Endometrial microvascular endothelial cells (primary cell): ENCODE results near the gene CFAP74. TPM values are rescaled to one million over a fixed set of nuclear protein-coding genes. Genes with fewer than 3 reads are reported as not detected.
"Not testable (repeated sequence)": the region's sequence is repeated elsewhere in the genome, so short reads cannot be mapped to it uniquely, and the experiment has no call there.

Source experiments
- in situ Hi-C: cut with HindIII; loops from 2 replicates; pipeline ENCODE4 v1.10.0; 2017; ENCODE audit warnings: low sequenced_read_pairs, low pct_unique_long_range_greater_than_20kb; ENCODE audit errors: inconsistent ontology term
- total RNA-seq: library from RNA; depleted of rRNA; stranded (reverse); fragments of >200 nt; gene quantifications from one replicate; pipeline ENCODE4 v1.2.3, GENCODE V29; 2015; ENCODE audit errors: inconsistent ontology term

The CFAP74 gene
- total RNA-seq, 1 donor from 2014 or later: not detected

DNA sequence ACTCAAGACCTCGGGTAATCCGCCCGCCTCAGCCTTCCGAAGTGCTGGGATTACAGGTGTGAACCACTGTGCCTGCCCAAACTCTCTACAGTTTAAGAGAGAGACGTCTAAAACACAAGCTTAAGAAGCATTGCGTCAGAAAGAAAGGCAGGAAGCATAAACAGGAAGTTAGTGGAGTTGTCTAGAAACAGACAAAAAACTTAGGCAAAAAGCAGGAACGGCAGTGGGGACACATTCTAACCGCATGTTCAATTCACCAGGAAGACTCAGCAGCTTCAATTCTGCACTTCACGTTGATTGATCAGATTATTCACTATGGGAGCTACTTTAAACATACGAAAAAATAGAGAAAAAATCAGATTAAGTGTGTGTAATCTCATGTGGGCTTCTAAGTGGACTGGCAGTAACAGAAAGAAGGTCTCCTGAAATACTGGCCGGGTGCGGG lies 7.4 kb downstream of the CFAP74 start:
- in situ Hi-C loops: no loop called here

DNA sequence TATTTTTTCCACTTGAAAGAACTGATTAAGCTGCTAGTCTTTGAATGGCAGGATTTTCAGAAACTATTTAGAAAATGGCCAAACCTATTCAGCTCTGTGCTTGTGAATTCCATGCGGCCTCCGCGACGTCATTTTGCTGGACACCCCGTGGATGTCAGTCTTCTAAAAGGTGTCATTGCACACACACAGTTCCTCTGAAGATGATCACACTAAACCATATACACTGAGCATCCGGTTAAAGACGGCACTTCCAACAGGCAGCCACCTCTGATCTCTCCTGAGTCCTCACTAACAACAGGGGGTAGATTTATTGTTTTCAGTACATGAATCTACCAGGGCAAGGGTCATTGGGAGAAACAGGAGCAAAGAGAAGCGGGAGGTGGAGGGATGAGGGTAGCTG lies 9.1 kb downstream of the CFAP74 start:
- in situ Hi-C loops: no loop called here

GRCh38 chr1:1990222-1990621 lies 13.4 kb downstream of the CFAP74 start:
- in situ Hi-C loops: no loop called here

- in situ Hi-C loops: no loop called here
These were observed 13.8 kb downstream of the CFAP74 start for GRCh38 chr1:1989789-1990188.

GRCh38 chr1:1989102-1989542 lies 14.5 kb downstream of the CFAP74 start:
- in situ Hi-C loops: no loop called here

DNA sequence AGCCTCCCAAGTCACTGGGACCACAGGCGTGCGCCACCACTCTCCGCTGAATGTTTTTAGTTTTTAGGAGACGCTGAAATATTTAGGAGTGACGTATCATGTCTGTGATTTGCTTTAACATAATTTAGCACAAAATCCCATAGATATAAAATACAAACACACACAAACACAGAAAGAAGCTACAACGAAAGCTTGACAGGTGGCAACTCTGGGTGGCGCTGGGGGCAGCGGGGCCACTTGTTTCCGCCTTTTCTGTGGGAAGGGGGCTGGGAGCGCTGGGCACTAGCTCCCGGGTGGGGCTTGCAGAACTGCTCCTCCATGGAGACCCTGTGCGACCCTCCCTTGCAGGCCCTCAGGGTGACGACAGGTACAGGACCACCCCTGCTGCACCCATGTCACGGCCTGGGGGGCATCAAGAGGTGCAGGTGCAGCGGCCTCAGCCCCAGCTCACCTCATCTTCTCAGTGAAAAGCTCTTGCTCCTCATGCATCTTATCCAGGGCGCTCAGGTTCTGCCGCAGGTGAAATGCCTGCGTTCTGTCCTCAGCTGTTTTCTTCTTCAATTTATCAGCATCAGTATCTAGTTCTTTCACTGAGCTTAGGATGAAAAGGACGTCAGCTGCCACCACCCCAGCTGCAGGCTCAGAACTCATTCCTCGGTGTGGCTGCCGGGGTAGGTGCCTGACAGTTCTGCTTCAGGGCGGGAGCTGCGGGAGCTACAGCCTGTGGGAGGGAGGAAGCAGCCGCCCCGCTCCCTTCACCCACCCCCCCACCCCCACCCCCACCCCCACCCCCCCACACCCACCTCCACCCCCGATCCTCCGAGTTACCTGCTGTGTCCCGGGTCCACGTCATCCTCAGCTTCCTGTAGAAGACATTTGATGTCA lies 15.3 kb downstream of the CFAP74 start:
- in situ Hi-C loops: no loop called here

DNA sequence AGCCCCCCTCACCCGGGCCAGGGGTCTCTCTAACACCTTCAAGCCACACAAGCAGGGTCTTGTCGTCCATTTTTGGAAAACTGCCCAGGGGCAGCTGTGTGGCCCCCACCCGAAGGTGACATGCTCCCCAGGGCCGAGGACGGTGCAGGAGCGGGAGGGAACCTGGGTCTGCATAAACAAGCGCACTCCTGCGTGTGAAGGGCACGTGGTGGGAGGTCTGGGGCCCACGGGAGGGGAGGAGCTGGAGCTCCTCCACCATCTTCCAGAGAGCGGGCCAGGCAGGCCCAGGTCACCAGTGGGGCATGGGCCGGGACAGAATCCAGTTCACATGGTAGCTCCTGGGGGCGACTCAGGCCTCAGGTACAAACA lies 16.5 kb downstream of the CFAP74 start:
- in situ Hi-C loops: no loop called here

DNA sequence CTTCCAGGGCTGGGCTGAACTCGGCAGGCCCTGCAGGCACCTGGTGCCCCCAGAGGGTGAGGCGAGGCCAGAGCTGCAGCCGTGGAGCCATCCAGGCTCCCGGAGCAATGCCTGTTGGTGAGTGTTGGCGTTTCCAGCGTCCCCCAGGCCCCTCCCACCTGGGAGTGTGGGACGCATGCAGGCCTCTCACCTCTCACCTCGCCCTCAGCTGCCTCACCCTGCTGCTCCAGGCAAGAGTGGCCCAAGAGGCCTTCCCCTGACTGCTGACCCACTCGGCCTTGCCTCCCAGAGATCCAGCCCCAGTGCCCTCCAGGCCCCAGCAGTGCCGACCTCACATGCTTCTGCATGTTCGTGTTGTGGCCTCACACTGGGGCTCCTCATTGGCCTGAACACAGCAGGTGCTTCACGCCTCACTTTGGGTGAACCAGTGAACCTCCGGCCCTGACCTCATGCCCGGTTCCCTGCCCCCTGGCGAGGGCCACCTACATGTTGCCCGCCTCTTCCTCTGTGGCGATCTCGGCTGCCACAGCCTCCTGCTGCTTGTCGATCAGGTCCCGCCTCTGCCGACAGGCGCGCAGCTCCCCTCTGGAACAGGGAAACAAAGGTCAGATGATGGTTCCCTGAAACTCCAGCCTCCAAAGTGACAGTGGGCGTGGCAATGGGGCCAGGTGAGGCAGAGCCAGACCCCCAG lies 17.0 kb downstream of the CFAP74 start:
- in situ Hi-C loops: no loop called here

- in situ Hi-C loops: no loop called here
These were observed 18.1 kb downstream of the CFAP74 start for GRCh38 chr1:1985375-1986050.

DNA sequence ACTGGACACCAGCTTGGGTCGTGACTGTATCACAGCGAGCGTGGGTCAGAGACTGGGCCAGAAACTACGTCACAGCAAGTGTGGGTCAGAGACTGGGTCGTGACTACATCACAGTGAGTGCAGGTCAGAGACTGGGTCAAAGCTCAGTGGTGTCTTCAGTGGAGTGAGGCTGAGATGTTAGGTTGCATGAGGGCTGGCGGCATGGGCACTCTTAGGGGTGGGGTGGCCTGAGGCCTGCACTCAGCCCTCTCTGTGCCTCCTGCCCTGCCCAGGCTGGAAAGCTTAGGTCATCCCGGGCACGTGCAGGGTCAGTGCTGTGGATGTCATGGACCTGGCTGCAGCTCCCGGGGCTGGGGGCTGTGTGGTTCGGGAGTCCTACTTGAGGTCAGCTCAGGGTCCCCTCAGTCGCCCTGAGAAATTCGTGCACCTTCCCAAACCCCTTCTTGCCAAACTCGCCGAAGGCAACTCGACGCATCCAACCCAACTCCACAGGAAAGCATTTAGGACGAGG lies 19.0 kb downstream of the CFAP74 start:
- in situ Hi-C loops: no loop called here

- in situ Hi-C loops: no loop called here
These were observed 21.0 kb downstream of the CFAP74 start for GRCh38 chr1:1982379-1983232.

- in situ Hi-C loops: not testable (repeated sequence)
These were observed 21.8 kb downstream of the CFAP74 start for GRCh38 chr1:1981631-1982327.

DNA sequence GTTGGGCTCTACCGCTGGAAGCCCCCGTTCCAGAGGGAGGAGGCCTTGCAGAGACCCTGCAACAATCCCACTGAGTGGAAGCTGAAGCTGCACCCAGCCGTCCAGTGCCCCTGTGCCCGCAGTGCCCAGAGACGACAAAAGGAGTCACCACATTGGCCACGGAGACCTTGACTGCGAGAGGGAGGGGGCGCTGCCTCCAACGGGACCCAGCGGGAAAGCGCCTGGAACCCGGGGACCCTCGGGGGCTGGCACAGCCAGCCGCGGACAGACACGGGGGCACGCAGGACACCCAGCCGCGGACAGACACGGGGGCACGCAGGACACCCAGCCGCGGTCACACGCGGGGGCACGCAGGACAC lies 22.5 kb downstream of the CFAP74 start:
- in situ Hi-C loops: no loop called here

- in situ Hi-C loops: no loop called here
These were observed 23.0 kb downstream of the CFAP74 start for GRCh38 chr1:1980467-1981141.

GRCh38 chr1:1979482-1980165 lies 24.0 kb downstream of the CFAP74 start:
- in situ Hi-C loops: no loop called here

- in situ Hi-C loops: not testable (repeated sequence)
These were observed 24.7 kb downstream of the CFAP74 start for GRCh38 chr1:1978690-1979481.
